Ishikawa (cell line): ENCODE measurements around the gene SYNGR4.

ENCODE experiments used
- CEBPB ChIP-seq: IDR thresholded peaks from 2 replicates; pipeline ENCODE4 v1.6.1; 2012
- CREB1 ChIP-seq: IDR thresholded peaks from 2 replicates; pipeline ENCODE4 v1.6.1; 2012; ENCODE audit warnings: low read depth
- EGR1 ChIP-seq: IDR thresholded peaks from 2 replicates; pipeline ENCODE4 v1.6.1; 2012
- EP300 ChIP-seq: IDR thresholded peaks from 2 replicates; pipeline ENCODE4 v1.6.1; 2012; ENCODE audit warnings: borderline replicate concordance
- FOXM1 ChIP-seq: IDR thresholded peaks from 2 replicates; pipeline ENCODE4 v1.6.1; 2012; ENCODE audit warnings: low read depth, borderline replicate concordance
- NFIC ChIP-seq: IDR thresholded peaks from 2 replicates; pipeline ENCODE4 v1.6.1; 2012
- RAD21 ChIP-seq: IDR thresholded peaks from 2 replicates; pipeline ENCODE4 v1.6.1; 2012; ENCODE audit warnings: low read depth
- TAF1 ChIP-seq: IDR thresholded peaks from 2 replicates; pipeline ENCODE4 v1.6.1; 2012; ENCODE audit warnings: low read depth, mild to moderate bottlenecking
- TCF12 ChIP-seq: IDR thresholded peaks from 2 replicates; pipeline ENCODE4 v1.6.1; 2012; ENCODE audit warnings: low read depth
- TEAD4 ChIP-seq: IDR thresholded peaks from 2 replicates; pipeline ENCODE4 v1.6.1; 2012
- YY1 ChIP-seq: IDR thresholded peaks from 2 replicates; pipeline ENCODE4 v1.6.1; 2012; ENCODE audit warnings: low read depth
- ZBTB7A ChIP-seq: IDR thresholded peaks from 2 replicates; pipeline ENCODE4 v1.6.1; 2012; ENCODE audit warnings: low read depth
- TF ChIP-seq, protein P1 (sequence below): IDR thresholded peaks from 2 replicates; pipeline ENCODE4 v1.6.1; 2012; ENCODE audit warnings: low read depth, mild to moderate bottlenecking
- TF ChIP-seq, protein P2 (sequence below): IDR thresholded peaks from 2 replicates; pipeline ENCODE4 v1.6.1; 2012
- TF ChIP-seq, protein P3 (sequence below): IDR thresholded peaks from 2 replicates; pipeline ENCODE4 v1.6.1; 2012

The SYNGR4 gene

DNA sequence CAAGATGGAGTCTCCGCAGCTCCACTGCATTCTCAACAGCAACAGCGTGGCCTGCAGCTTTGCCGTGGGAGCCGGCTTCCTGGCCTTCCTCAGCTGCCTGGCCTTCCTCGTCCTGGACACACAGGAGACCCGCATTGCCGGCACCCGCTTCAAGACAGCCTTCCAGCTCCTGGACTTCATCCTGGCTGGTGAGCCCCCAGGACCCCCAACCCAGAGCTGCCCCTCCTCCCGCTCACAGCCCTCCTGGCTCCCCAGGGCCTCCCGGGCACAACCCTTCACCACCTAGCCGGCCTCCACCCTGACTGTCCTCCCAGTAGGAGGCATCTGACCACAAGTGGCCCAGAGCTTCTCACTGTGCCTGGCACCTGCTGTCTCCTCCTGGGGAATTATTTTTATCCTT is 9.4 kb downstream of the SYNGR4 start:
- no peak for TF ChIP-seq CEBPB
- TF ChIP-seq NFIC: no peak
- TF ChIP-seq TAF1: no peak
- no peak for TF ChIP-seq FOXM1
- no peak for TF ChIP-seq EP300
- TF ChIP-seq CREB1: no peak
- TF ChIP-seq, protein P1, sequence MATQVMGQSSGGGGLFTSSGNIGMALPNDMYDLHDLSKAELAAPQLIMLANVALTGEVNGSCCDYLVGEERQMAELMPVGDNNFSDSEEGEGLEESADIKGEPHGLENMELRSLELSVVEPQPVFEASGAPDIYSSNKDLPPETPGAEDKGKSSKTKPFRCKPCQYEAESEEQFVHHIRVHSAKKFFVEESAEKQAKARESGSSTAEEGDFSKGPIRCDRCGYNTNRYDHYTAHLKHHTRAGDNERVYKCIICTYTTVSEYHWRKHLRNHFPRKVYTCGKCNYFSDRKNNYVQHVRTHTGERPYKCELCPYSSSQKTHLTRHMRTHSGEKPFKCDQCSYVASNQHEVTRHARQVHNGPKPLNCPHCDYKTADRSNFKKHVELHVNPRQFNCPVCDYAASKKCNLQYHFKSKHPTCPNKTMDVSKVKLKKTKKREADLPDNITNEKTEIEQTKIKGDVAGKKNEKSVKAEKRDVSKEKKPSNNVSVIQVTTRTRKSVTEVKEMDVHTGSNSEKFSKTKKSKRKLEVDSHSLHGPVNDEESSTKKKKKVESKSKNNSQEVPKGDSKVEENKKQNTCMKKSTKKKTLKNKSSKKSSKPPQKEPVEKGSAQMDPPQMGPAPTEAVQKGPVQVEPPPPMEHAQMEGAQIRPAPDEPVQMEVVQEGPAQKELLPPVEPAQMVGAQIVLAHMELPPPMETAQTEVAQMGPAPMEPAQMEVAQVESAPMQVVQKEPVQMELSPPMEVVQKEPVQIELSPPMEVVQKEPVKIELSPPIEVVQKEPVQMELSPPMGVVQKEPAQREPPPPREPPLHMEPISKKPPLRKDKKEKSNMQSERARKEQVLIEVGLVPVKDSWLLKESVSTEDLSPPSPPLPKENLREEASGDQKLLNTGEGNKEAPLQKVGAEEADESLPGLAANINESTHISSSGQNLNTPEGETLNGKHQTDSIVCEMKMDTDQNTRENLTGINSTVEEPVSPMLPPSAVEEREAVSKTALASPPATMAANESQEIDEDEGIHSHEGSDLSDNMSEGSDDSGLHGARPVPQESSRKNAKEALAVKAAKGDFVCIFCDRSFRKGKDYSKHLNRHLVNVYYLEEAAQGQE: no peak
- no peak for TF ChIP-seq RAD21
- TF ChIP-seq, protein P2, sequence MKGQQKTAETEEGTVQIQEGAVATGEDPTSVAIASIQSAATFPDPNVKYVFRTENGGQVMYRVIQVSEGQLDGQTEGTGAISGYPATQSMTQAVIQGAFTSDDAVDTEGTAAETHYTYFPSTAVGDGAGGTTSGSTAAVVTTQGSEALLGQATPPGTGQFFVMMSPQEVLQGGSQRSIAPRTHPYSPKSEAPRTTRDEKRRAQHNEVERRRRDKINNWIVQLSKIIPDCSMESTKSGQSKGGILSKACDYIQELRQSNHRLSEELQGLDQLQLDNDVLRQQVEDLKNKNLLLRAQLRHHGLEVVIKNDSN: no peak
- TF ChIP-seq ZBTB7A: no peak
- no peak for TF ChIP-seq YY1
- TF ChIP-seq, protein P3, sequence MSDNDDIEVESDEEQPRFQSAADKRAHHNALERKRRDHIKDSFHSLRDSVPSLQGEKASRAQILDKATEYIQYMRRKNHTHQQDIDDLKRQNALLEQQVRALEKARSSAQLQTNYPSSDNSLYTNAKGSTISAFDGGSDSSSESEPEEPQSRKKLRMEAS: no peak
- no peak for TF ChIP-seq TCF12
- no peak for TF ChIP-seq TEAD4

DNA sequence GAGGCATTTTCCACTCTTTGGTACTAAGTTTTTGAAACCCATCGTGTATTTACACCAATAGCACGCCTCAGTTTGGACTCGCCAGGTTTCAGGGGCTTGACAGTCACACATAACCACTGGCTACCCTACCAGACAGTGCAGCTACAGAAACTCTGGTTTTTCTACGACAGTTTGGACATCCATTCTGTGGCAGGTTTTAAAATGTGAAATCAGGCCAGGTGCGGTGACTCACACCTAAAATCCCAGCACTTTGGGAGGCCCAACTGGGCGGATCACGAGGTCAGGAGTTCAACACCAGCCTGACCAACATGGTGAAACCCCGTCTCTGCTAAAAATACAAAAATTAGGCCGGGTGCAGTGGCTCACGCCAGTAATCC is 14.0 kb downstream of the SYNGR4 start:
- no peak for TF ChIP-seq FOXM1

DNA sequence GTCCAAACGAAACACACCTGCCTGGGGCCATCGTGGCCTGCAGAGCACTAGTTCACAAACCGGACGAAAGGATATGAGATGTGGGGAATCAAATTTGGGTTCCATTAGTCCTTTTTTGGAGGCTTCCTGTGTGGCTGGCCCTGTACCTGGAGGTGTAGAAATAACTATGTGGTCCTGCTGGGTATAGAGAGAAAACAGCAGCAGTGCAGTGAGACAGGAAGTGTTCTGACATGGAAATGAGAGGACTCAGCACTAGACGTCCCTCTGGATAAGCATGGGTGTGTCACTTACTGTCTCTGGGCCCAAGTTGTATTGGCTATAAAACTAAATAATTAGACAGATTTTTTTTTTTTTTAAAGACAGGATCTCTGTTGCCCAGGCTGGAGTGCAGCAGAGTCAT is 14.9 kb downstream of the SYNGR4 start:
- TF ChIP-seq EGR1 (no peak), CREB1 (no peak), TEAD4 (no peak), YY1 (no peak), NFIC (no peak), EP300 (no peak), TCF12 (no peak), RAD21 (no peak), ZBTB7A (no peak), CEBPB (no peak), FOXM1 (no peak), TAF1 (no peak)
- TF ChIP-seq, protein P2: no peak
- TF ChIP-seq, protein P1: no peak
- TF ChIP-seq, protein P3: no peak

DNA sequence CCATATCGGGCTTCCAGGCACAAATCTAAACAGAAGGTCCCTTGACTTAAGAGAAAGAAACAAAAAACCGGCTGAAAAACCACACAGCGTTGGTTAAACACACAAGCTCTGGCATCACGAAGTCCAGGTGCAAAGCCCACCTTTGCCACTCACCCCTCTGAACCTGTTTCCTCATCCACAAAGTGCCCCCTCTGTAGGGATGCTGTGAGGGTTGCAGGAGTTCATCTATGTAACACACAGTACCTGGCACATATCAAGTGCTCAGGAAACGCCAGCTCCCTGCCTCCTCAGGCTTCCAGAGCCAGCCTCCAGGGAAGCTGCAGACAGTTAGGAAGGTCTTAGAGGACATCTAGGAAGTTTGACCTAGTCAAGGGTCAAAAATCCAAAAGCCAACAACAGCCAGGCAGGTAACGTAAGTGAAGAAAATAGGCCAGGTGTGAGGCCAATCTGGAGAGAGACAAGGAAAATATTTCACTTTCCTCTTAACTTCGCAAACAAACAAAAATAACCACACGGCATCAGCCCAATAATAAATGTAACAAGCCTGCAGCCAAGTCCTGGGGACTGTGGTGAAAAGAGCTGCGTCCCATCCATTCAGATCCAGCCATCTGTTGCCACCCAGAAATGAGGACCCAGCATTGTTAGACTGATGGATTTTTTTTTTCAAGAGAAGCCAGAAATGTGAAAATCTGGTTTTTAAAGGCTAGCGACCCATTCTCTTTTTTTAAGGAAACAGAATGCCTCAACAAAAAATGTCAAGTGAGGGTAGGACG is 17.2 kb downstream of the SYNGR4 start:
- TF ChIP-seq, protein P3: no peak
- TF ChIP-seq EGR1: no peak
- no peak for TF ChIP-seq RAD21
- TF ChIP-seq YY1: no peak
- no peak for TF ChIP-seq CREB1
- no peak for TF ChIP-seq CEBPB
- TF ChIP-seq, protein P1: no peak
- TF ChIP-seq, protein P2: no peak
- TF ChIP-seq FOXM1: no peak
